ENCODE results near the gene METTL2A.
"Not testable (repeated sequence)": the region's sequence is repeated elsewhere in the genome, so short reads cannot be mapped to it uniquely, and the experiment has no call there.

The METTL2A gene

DNA sequence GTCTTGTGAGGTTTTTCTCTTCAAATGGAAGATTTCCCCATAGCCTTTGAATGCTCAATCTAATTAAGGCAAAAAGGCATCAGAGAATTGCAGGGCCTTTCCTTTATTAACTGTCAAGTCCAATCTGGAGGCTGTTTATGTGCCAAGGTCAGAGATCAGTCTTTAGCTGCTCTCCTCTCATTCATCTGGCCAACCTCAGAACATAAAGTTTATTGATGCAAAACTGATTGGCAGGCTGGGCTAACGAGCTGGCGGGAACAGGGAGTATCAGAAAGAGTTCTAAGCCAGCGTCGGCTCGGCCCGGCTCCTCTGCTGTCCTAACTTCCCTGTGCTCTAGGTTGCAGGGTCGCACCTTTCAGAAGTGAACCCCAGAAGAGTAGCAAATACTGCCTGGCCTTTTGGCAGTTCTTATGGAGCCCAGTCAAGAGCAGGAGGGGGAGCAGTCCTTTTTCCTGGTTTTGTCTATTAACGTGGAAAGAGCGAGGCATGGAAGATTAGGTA, 47.7 kb downstream of the METTL2A start:
- not testable (repeated sequence) for DNase-seq

DNA sequence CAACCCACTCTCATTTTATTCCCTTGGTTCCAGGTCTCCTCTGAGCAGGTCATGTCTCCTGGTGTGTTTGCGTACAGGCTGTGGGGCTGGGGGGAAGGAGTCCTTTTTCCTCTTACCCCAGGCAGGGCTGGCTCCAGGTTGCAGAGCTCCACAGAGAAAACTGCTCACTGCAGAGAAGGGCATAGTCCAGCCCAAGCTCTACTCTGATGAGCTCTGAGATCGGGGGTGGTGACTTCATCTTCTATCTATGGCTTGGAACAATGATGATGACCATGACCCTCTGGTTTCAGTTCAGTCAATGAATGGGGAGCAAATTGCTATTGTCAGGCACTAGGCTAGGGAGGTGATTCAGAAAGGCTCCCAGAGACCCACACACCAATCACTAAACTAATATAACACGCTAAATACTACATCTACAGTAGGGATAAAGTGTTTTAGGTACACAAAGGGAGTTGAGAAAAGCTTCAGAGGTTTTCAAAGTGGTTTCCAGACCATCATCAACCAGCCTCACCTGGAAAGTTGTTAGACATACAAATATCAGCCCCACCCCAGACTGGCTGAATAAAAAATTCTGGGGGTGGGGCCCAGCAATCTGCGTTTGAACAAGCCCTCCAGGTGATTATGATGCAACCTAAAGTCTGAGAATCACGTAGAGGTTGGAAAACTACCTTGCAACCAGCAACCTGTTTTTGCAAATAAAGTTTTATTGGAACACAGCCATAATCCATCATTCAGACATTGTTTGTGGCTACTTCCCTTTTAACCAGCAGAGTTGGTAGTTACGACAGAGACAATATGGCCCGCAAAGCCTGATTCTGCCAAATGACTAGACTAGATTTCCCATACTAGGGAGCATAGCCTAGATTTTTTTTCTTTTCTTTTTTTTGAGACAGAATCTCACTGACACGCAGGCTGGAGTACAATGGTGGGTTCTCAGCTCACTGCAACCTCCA, 49.6 kb downstream of the METTL2A start:
- DNase-seq, result not testable (repeated sequence)

DNA sequence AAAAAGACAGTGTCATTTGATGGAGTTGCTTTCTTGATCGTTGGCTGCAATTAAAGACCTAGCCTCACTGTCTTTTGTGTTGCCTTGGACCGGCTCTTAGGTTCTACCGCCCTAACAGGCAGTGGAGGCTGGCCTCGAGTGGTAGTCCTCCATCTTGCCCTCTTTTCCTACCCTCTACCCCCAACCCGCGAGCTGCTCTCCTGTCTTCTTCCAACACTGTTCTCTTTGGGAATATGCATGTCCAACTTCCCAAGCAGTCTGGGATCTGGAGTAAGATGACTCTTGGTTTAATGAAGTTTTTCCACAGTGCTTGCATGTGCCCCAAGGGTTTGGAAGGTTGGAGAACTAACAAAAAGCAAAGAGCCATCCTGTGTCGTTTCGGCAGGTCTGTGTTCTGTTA, 53.4 kb downstream of the METTL2A start:
- not testable (repeated sequence) for DNase-seq

DNA sequence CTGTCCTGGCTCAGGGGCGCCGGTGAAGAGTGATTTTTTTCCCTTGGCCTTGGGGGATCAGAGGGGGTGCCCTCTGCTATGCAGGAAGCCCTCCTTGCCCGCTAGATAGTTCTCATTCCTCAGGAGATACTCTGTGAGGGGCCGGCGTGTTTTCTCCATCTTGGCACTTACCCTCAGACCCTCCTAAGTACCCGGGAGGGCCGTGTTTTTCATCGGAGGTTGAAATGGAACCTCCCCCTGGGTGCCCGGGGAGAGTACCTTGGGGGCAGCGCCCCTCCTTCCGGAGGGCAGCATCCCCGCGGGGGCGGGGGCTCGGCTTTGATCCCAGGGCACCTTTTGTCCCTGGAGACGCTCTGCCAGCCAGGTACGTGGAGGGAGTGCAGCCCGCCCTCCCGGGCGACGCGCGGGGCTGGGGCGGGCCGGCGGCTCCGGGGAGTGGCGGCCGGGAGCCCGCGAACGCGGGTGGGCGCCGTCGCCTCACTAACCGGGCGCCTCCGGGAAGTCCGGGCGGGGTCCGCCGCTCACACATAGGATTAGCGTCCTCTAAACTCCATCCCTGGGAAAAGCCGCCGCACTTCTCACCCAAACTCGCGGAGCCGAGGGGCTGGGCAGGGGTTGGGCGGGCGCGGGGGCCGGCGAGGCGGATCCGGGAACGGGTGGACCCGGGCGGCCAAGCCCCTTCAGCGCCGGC, 54.2 kb downstream of the METTL2A start:
- DNase-seq, result peak in 24 of 56 donors; percentile 5 to 70 (median 39)

DNA sequence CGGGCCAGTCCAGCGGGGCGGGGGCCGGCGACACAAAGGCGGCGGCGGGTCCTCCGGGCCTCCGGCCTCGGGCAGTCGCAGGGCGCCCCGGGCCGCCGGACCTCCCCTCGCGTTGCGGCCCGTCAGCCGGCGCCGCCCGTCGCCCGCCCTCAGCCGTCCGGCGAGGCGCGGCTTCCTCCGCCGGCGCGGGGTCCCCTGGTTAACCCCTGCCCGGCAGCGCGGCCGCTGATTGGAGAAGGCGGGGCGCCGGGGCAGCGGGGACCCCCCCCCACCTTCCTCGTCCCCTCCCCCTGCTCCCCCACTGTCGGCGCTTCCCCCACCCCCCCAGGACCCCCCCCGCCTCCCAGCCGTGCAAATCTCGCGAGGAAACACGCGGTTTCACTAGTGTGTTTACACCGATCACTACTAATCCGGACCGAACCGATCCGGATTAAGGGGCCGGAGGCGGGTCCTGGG, 54.8 kb downstream of the METTL2A start, which contains the start of gene TLK2:
TSS of gene TLK2 (plus strand) at position 402 of the 456 bp plus-strand sequence. CDS start 2,301 bp downstream, outside the sequence.
- peak in 47 of 56 donors; percentile 12 to 79 (median 53) for DNase-seq

DNA sequence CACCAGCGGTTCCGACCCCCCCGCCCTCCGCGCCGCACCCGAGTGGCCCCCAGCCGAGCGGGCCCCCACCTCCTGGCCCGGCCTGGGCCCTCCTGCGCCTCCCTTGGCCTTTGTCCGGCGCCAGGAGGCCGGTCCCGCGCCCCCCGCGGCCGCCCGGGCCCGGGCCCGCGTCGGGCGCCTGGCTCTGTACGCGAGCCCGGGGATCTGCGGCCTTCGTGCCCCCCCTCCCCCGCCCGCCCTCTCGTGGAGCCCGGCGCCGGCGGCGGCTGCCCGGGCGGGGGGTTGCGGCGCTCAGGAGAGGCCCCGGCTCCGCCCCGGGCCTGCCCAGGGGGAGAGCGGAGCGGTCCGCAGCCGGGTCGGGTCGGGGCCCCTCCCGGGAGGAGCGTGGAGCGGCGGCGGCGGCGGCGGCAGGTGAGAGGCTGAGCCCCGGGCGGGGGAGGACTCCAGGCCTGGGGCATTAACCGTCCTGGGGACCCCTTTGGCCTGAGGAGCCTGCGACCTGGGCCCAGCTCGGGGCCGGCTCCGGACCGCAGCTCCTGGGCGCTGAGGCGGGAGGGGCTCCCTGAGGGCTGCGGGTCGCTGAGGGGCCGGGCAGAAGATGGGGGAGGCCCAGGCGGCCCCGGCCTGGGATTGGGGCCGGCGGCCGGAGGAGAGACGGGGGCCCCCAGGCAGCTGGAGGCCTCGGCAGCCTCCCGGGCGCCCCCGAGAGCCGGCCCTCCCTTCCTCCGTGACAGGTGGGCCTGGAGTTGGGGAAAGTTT, 55.4 kb downstream of the METTL2A start:
- peak in 18 of 56 donors; percentile 12 to 64 (median 48) for DNase-seq

DNA sequence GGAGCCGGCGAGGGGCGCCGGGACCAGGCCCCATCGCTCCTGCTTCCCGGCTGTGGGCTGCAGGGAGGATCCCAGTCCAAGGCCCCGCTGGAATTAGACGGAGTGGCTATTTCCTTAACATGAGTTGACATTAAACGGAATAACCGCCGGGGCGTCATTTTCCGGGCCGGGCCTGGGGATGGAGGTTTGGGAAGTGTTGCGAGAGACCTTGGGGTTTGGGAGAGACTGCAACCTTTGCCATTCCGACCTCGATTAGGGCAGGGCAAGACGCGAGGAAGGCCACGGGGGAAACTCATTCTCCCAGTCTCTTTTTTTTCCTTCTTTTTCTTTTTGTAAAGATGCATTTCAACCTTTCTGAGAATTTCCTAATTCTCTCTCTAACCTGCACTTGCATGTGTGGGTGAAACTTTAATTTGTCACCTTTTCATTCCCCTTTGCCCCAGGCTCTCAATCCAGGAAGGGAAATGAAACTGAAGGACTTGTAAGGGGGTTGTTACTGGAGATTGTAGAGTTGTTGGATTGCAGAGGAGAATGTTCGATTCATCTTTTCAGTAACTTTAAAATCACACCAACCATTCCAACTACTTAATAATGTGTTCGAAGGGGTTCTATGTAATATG, 56.1 kb downstream of the METTL2A start:
- DNase-seq, result peak in 13 of 56 donors; percentile 1 to 57 (median 25)

DNA sequence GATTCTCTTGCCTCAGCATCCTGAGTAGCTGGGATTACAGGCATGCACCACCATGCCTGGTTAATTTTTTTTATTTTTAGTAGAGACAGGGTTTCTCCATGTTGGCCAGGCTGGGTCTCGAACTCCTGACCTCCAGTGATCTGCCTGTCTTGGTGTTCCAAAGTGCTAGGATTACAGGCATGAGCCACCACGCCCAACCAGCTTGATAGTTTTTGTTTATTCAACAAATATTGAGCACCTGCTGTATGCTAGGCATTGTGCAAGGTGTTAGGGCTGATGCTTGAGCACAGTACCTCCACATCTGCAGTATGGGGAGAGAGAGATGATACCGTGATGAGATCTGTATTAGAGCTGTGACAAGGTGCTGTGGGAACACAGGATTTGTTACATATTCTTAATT, 58.9 kb downstream of the METTL2A start:
- DNase-seq, result not testable (repeated sequence)

DNA sequence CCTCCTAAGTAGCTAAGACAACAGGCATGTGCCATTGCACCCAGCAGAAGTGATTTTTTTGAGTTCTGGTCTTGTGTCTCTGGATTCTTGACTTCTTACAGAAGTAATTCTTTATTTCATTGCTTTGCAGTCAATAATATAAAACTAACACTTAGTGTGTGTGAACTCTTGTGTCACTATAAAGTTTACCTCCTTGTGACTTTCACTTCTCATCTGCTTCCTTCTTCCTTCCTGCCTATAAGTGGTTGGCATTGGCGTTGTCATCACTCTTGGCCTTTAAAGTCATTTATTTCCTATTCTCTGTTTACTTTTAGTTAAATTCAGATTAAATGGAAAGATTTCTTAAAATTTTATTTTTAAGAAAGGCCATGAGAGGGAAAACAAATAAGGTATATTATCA, 67.3 kb downstream of the METTL2A start:
- DNase-seq, result not testable (repeated sequence)

DNA sequence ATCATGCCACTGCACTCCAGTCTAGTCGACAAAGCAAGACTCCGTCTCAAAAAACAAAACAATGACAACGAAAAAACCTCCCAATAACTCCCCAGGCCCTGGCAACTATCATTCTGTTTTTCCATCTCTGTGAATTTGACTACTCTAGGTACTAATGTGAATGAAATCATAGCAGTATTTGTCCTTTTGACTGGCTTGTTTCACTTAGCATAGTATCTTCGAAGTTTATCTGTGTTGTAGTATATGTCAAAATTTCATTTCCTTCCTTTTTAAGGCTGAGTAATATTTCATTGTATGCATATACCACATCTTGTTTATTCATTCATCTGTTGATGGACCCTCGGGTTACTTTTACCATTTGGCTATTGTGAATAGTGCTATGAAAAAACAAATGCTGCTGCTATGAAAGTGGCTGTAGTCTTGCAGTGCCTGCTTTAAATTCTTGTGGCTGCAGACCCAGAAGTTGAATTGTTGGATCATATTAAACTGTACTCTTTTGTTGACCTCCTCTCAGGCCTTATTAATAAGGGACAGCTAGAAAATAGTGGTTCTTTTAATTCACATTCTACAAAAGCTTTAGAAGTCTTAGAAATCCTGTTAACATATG, 69.5 kb downstream of the METTL2A start:
- DNase-seq, result not testable (repeated sequence)

DNA sequence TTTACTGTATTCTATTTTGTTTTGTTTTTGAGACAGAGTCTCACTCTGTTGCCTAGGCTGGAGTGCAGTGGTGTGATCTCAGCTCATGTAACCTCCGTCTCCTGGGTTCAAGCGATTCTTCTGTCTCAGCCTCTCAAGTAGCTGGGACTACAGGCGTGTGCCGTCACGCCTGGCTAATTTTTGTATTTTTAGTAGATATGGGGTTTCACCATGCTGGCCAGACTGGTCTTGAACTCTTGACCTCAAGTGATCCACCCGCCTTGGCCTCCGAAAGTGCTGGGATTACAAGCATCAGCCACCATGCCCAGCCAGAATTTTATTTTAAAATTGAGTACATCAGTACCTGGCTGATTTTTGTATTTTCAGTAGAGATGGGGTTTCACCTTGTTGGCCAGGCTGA, 70.4 kb downstream of the METTL2A start:
- not testable (repeated sequence) for DNase-seq

DNA sequence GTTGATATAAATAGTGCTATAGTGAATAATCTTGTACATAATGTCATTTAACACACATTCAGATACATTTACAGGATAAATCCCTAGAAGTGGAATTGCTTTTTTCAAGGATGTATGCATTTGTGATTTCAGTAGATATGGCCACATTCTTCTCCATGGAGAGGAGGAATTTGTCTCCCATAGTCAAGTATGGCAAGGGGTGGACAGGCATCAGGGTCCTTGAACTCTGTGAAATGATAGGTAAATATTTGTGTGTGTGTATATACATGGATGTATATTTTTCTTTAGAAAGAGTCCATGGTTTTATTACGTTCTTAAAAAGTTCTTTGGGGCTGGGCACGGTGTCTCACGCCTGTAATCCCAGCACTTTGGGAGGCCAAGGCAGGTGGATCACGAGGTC, 72.6 kb downstream of the METTL2A start:
- not testable (repeated sequence) for DNase-seq

DNA sequence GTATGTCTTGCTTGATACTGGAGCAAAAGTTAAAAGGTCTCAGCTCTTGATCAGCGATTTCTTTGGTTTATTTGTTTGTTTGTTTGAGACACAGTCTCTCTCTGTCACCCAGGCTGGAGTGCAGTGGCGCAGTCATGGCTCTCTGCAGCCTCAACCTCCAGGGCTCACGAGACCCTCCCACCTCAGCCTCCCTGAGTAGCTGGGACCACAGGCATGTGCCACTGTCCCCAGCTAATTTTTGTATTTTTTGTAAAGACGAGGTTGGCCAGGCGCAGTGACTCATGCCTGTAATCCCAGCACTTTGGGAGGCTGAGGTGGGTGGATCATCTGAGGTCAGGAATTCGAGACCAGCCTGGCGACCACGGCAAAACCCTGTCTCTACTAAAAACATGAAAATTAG, 75.1 kb downstream of the METTL2A start:
- not testable (repeated sequence) for DNase-seq

All from amygdala (tissue), 56 donors.